Spinal cord (tissue), 10 donors: ENCODE measurements around the gene PTCHD1. TPM values are rescaled to one million over a fixed set of nuclear protein-coding genes. Genes with fewer than 3 reads are reported as not detected.
A peak's percentile ranks its signal among the peaks of the same experiment; 100 is the strongest.

Experiments
- DNase-seq, 6 donors: peaks; one replicate each; pipeline versions ENCODE4 v3.0.0 to v3.0.0-alpha.2; 2013 to 2015; ENCODE audit warnings: low spot score in 6 of 6, low read depth in 4 of 6
- H3K27ac ChIP-seq: one replicate; pipeline ENCODE4 v1.5.1; 2013; ENCODE audit warnings: low read depth, low read length, control low read depth
- H3K27me3 ChIP-seq: one replicate; pipeline ENCODE4 v1.6.1; 2013; ENCODE audit warnings: low read length; ENCODE audit not compliant: control insufficient read depth, insufficient read depth
- H3K36me3 ChIP-seq: one replicate; pipeline ENCODE4 v1.6.1; 2013; ENCODE audit warnings: low read length; ENCODE audit not compliant: control insufficient read depth, insufficient read depth
- H3K4me1 ChIP-seq: one replicate; pipeline ENCODE4 v1.6.1; 2013; ENCODE audit warnings: low read length; ENCODE audit not compliant: control insufficient read depth, insufficient read depth
- H3K4me3 ChIP-seq: one replicate; pipeline ENCODE4 v1.5.1; 2013; ENCODE audit warnings: low read depth, low read length, control low read depth
- H3K9me3 ChIP-seq: one replicate; pipeline ENCODE4 v1.6.1; 2013; ENCODE audit warnings: low read length; ENCODE audit not compliant: control insufficient read depth, insufficient read depth
- whole genome bisulfite sequencing: methylation state at CpG from one replicate; pipeline ENCODE4 v1.1.5; 2013; ENCODE audit warnings: missing lambda C conversion rate; ENCODE audit not compliant: insufficient coverage; 5-methylcytosine and 5-hydroxymethylcytosine counted together
- polyA plus RNA-seq, 2 donors: library from polyadenylated mRNA; unstranded; fragments of 120-200 nt; gene quantifications; one replicate each; pipeline ENCODE4 v1.2.1, GENCODE V29; 2013; ENCODE audit not compliant: insufficient read length in 2 of 2
- total RNA-seq, 2 donors: library from RNA; depleted of rRNA in 1 of 2; stranded (reverse); fragments of 120-200 nt in 1 of 2; fragments of >200 nt in 1 of 2; gene quantifications; one replicate each; pipeline versions ENCODE4 v1.2.3 to v1.2.4, GENCODE V29; 2013 to 2014
- donor health status: healthy.

The PTCHD1 gene
- total and polyA plus RNA-seq, 4 donors, result 3.4 to 13.3 (median 8.1) TPM

GRCh38 chrX:23341452-23341851 lies 6.8 kb downstream of the PTCHD1 start:
- no peak for DNase-seq
- Histone ChIP-seq H3K9me3 (no peaks in the 10 kb centered on the region), H3K4me1 (no peaks in the 10 kb centered on the region), H3K27ac (no peak overlapping the region), H3K4me3 (no peak overlapping the region), H3K36me3 (no peaks in the 10 kb centered on the region), H3K27me3 (peaks cover 14% of the 10 kb centered on the region)
- WGBS, result 67% methylated on average over 1 of the region's 6 CpGs

- WGBS, result no CpG with 5 or more reads among the region's 5 CpGs
- H3K27me3 ChIP-seq, result peaks cover 9% of the 10 kb centered on the region
- no peaks in the 10 kb centered on the region for H3K36me3 ChIP-seq
- H3K27ac ChIP-seq, result no peak overlapping the region
- peak in 1 of 6 donors; percentile 75 for DNase-seq
- H3K9me3 ChIP-seq, result no peaks in the 10 kb centered on the region
- no peaks in the 10 kb centered on the region for H3K4me1 ChIP-seq
- no peak overlapping the region for H3K4me3 ChIP-seq
These were observed 9.7 kb downstream of the PTCHD1 start for GRCh38 chrX:23344238-23344903.

- H3K27me3 ChIP-seq, result peaks cover 9% of the 10 kb centered on the region
These were observed 10.2 kb downstream of the PTCHD1 start for GRCh38 chrX:23344904-23345271.

GRCh38 chrX:23356189-23356588 lies 21.5 kb downstream of the PTCHD1 start:
- Histone ChIP-seq H3K36me3 (no peaks in the 10 kb centered on the region), H3K27ac (no peak overlapping the region), H3K4me1 (no peaks in the 10 kb centered on the region), H3K9me3 (no peaks in the 10 kb centered on the region), H3K4me3 (no peak overlapping the region), H3K27me3 (no peaks in the 10 kb centered on the region)
- WGBS, result 78% methylated on average over 3 of the region's 6 CpGs
- no peak for DNase-seq

More at GRCh38 chrX:23344904-23345271, 10.2 kb downstream of the PTCHD1 start:
- H3K4me1 ChIP-seq, result no peaks in the 10 kb centered on the region
- H3K4me3 ChIP-seq, result no peak overlapping the region
- no peaks in the 10 kb centered on the region for H3K9me3 ChIP-seq
- H3K36me3 ChIP-seq, result no peaks in the 10 kb centered on the region
- H3K27ac ChIP-seq, result no peak overlapping the region
- no CpG with 5 or more reads among the region's 2 CpGs for WGBS
- DNase-seq, result no peak

GRCh38 chrX:23364416-23364815 lies 29.8 kb downstream of the PTCHD1 start:
- Histone ChIP-seq H3K36me3 (no peaks in the 10 kb centered on the region), H3K4me3 (no peak overlapping the region), H3K4me1 (no peaks in the 10 kb centered on the region), H3K9me3 (no peaks in the 10 kb centered on the region), H3K27ac (no peak overlapping the region), H3K27me3 (peaks cover 2% of the 10 kb centered on the region)
- DNase-seq, result no peak
- WGBS, result 78% methylated on average over 2 of the region's 3 CpGs

- peak in 1 of 6 donors; percentile 12 for DNase-seq
These were observed 30.9 kb downstream of the PTCHD1 start for GRCh38 chrX:23365541-23365940.

GRCh38 chrX:23366914-23367313 lies 32.3 kb downstream of the PTCHD1 start:
- Histone ChIP-seq H3K27ac (no peak overlapping the region), H3K36me3 (no peaks in the 10 kb centered on the region), H3K9me3 (no peaks in the 10 kb centered on the region), H3K27me3 (peaks cover 2% of the 10 kb centered on the region), H3K4me1 (no peaks in the 10 kb centered on the region), H3K4me3 (no peak overlapping the region)
- DNase-seq, result no peak
- no CpG with 5 or more reads among the region's 4 CpGs for WGBS

More at GRCh38 chrX:23365541-23365940, 30.9 kb downstream of the PTCHD1 start:
- Histone ChIP-seq H3K9me3 (no peaks in the 10 kb centered on the region), H3K27ac (no peak overlapping the region), H3K4me3 (no peak overlapping the region), H3K4me1 (no peaks in the 10 kb centered on the region), H3K36me3 (no peaks in the 10 kb centered on the region), H3K27me3 (peaks cover 2% of the 10 kb centered on the region)
- 82% methylated on average over 1 of the region's 1 CpG for WGBS

- Histone ChIP-seq H3K36me3 (no peaks in the 10 kb centered on the region), H3K9me3 (no peaks in the 10 kb centered on the region), H3K27ac (no peak overlapping the region), H3K4me1 (no peaks in the 10 kb centered on the region), H3K4me3 (no peak overlapping the region), H3K27me3 (peaks cover 2% of the 10 kb centered on the region)
- no peak for DNase-seq
- 100% methylated on average over 1 of the region's 6 CpGs for WGBS
These were observed 34.4 kb downstream of the PTCHD1 start for GRCh38 chrX:23369027-23369426.

GRCh38 chrX:23372220-23372902 lies 37.7 kb downstream of the PTCHD1 start:
- Histone ChIP-seq H3K9me3 (no peaks in the 10 kb centered on the region), H3K27me3 (no peaks in the 10 kb centered on the region), H3K4me1 (no peaks in the 10 kb centered on the region), H3K36me3 (no peaks in the 10 kb centered on the region), H3K27ac (no peak overlapping the region), H3K4me3 (no peak overlapping the region)
- 60% methylated on average over 4 of the region's 5 CpGs for WGBS
- DNase-seq, result no peak
